Smooth muscle cell of the brain vasculature (primary cell): Measurements from ENCODE around the gene TUBAL3.

Experiments used
- DNase-seq: peaks from one replicate; pipeline ENCODE4 v3.0.0-alpha.2; 2012; ENCODE audit warnings: low read depth, low spot score

TUBAL3 gene

DNA sequence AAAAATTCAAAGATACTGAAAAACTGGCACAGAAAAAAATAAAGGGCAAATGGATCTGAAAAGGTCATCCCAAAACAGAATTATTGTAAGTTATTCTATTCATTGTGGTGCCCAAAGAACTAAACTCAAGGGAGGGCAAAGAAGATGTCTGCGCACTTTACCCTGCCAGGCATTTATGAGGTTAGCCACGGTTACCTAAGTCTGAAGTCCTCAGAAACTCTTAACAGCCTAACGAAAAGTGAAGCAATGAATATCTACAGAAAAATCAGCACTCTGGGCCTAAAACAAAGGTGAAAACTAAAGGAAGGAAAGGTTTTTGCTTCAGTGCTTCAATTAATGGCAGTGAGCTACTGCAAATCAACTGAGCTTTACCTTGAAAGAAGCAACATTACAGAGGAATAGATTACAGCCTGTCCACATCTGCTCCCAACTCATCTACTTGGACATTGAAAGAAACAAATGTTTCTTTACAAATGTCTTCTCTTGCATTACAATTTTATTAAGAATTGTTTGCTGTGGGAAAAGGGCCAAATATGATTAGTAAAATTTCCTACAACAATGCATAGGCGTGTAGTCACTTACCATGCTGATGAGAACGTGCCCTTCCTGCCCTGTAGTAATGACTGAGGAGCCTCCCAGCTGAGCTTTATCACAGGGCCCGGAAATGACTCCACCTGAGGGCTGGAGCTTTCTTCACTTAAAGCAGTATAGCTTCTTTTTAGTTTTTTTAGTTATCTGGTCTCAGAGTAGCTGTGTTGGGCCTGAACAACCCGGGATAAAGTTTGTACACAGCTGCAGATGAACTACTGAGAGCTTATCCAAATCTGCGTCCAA lies at the start of gene TUBAL3:
Gene TUBAL3, minus strand, starts transcription at position 621 of the 834 bp plus-strand sequence. Its CDS starts 36 bp downstream, at position 585.
- DNase-seq, result no peak

DNA sequence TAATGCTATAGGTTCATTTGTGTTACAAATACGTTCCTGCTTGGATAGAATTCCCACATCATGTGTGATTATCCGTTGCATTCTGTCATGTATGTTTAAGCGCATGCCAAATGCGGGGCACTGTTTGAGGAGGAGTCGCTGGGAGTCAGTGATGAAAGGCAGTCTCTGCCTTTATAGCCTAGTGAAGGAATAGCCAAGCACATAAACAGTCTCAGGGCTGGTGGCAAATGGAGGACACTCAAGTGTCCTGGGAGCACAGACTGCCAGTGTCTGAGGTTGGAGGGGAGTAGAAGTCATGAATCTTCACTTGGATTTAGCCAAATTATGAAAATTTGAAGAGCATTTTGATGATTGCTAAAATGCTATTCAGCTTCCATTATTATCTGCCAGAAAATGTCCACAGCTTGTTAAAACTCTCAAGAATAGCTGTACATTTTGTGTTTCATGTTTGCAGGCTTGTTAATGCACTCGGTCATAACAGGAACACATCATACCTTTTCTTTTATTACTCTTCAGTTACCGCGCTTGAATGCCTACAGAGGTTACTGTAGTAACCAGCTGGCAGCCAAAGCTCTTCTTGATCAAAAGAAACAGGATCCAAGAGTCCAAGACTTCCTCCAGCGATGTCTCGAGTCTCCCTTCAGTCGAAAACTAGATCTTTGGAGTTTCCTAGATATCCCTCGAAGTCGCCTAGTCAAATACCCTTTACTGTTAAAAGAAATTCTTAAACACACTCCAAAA lies 49.3 kb upstream of the TUBAL3 start:
- no peak for DNase-seq

GRCh38 chr10:5450605-5451384 lies 46.2 kb upstream of the TUBAL3 start:
- DNase-seq, result no peak

GRCh38 chr10:5449823-5450222 lies 45.2 kb upstream of the TUBAL3 start:
- no peak for DNase-seq

- DNase-seq, result no peak
Measured at GRCh38 chr10:5449227-5449626, 44.6 kb upstream of the TUBAL3 start.

- DNase-seq, result no peak
Measured at GRCh38 chr10:5448333-5449001, 43.8 kb upstream of the TUBAL3 start.

GRCh38 chr10:5447611-5448071 lies 43.0 kb upstream of the TUBAL3 start:
- DNase-seq, result no peak

DNA sequence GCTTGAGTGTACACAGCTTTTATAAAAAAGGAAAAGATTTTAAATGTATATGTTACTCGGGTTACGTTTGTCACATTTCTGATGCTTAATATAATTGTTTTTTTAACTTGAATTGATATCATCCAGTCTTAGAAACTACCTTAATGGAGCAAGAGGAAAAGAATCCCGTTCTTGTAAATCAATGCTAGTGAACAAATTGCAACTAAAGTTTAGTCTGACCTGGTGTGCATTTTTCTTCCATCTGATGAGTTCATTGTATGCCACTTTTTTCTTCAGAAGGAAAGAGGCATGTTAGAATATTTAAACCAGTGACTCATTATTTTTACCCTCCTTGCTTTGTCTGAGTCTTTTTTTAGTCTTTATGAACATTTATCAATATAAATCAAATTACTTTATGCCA lies 42.4 kb upstream of the TUBAL3 start:
- no peak for DNase-seq

- DNase-seq, result peak; percentile 37
Measured at GRCh38 chr10:5446390-5446926, 41.8 kb upstream of the TUBAL3 start.

- DNase-seq, result no peak
Measured at GRCh38 chr10:5445006-5445405, 40.4 kb upstream of the TUBAL3 start.

DNA sequence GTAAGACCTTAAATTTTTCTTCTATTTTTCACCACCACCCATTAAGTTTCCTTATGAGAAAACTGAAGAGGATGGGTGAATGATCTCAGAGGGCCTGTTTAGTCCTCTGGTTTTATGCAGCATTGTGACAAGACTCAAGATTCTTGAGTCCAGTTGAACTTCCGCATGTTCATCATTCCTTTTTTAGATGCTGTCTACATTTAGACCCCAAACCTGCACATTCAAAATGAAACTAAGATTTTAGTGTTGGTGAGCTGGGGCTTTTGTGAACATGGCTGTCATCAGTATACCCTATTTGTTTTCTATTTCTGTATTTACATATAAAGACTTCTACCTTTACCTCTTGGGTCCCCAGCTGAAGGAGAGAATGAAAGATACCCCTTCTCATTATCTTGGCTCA lies 38.8 kb upstream of the TUBAL3 start:
- no peak for DNase-seq

DNA sequence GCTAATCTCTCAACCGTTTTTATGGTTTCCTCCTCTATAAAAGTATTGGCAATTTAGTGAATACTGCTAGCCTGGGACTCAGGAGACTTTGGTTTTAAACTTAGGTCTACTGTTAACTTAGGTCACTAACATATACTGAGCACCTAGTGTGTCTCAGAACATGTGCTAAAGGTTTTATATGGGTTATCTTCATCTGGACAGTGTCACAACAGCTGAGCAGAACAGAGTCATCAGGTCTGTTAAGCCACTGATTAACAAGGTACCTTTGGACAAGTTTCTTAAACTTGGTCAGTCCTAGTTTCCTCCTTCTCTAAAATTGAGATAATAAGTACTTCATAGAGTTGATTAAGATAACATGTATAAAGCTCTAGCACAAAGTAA lies 38.4 kb upstream of the TUBAL3 start:
- DNase-seq, result no peak

DNA sequence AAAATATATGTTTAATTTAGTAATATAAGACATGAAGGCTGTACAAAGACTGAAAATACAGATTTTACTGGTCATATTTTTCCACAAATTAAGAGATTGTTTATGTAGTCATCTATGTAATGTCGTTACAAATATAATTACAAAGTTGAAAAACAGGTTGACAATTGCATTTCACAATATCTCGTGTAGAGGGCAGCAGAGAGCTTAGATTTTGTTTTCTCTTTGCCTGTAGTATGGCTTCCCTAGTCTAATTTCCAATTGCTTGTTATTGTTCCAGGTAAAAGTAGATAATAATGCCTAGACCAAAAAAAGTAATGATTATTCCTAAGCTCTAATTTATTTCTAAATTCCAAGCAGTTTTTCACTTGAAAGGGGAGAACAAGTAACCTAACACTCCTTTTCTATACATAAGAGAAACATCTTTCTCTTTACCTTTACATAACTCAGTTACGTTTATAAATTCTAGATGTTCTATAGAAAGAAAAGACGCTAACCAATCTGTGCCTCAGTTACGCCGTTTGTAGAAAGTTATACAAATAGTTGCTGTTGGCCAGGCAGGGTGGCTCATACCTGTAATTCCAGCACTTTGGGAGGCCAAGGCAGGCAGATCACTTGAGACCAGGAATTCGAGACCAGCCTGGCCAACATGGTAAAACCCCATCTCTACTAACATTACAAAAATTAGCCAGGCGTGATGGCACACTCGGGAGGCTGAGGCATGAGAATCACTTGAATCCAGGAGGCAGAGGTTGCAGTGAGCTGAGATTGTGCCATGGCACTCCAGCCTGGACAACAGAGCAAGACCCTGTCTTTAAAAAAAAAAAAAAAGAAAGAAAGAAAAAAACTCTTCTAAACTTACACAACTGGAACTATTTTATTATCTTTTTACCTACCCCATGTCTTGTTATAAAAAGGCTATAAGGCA lies 37.7 kb upstream of the TUBAL3 start:
- DNase-seq, result no peak

DNA sequence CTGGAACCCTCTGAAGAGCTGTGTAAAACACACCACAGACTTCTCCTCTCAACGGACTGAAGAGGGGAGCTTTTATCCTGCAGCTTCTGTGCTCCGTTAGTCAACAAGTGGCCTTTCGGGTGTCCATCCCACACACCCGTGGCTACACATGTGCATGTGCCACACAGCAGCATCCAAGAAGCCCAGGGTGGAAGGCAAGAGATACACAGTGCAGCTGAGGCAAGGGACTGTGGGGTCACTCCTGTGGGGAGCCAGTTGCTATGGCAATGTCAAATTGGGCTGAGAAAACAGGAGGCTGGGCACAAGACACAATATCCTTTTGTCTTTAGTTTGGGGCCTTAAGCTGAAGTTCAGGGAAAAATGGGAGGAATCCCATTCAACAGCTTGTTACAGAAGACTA lies 36.5 kb upstream of the TUBAL3 start:
- no peak for DNase-seq

- DNase-seq, result no peak
Measured at GRCh38 chr10:5440206-5440605, 35.6 kb upstream of the TUBAL3 start.

- no peak for DNase-seq
Measured at GRCh38 chr10:5435328-5435727, 30.7 kb upstream of the TUBAL3 start.

DNA sequence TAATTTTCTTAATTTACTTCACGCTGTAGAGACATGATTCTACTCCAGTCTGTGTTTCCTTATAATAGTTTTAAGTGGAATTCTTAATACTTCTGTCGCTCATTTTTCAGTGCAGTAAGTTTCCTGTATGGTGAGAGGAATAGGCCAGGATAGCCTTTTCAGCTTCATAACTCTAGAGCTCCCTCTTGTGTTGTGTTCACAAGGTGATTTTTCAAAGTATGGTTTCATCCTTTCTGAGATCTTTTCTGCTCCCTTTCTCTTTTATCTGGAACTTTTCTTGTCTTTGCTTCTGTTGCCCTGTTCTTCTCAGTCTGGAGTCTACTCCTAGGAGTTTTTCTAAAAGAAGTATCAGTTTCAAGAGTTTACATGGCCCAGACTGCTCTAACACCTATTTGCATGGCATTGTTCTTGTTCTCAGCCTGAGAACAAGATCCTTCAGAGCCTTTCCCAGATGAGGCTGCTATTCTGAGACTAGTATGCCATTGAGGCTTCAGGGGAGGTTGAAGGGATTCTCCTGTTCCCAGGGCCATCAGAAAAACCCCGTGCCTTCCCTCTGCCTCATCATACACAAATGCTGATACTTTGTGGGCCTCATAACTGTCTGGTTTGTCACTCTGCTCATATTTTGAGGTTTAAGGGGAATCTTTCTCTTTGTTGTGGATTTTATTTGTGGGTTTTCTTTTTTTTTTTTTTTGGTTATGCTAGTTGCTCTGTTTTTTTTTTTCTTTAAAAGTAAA lies 29.6 kb upstream of the TUBAL3 start:
- DNase-seq, result no peak

DNA sequence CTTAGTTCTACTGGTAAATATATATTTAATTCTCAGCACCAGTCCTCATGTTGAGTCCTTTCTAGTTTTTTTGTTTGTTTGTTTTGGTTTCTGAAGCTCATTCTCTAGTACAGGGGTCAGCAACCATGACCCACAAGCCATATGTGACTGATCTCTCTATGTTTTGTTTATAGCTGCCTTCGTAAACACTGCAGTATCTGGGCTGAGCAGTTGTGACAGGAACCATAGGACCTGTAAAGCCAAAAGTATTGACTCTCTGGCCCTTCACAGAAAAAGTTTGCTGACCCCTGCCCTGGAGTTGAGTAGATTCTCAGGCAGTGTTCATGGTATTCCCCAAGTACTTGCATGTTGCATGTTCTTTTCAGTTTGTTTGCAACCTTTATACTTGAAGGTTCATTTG lies 28.6 kb upstream of the TUBAL3 start:
- DNase-seq, result no peak

DNA sequence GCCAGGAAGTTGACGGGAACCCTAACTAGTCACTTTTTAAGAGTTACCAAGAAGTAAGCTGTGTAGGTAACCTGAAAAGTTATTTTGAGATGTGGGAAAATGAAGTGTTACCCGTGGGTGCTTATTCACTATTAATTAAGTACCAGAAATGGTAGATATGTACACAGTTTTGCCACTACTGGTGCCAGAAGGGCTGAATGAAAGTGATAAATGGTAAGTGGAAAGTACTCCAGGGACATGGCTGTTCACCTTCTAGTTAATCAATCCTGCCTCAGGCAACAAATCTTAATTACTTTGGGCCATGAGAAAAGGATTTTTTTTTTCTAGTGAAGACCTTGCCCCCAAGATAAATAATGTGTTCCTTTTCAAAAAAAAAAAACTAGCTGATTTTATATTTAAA lies 23.5 kb upstream of the TUBAL3 start:
- DNase-seq, result no peak

DNA sequence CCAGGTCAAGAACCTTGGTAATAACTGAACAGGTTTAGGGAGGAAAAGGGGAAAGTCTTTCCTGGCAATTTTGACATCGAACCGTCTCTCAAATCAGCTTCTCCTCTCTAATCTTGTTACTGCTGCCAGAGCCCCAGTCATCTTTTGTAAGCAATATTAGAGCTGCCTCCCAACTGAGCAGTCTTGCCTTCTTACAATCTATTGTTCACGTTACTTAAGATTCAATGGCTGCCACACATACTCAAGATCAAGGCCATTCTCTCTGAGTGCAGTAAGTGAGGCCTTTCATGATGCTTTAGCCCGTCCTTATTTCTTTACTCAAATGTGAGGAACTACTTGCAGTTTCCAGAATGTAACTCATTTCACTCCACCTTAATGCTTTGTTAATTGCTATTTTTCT lies 20.1 kb upstream of the TUBAL3 start:
- no peak for DNase-seq
